OCI-LY7 (cell line): ENCODE results near the gene GYS2.

Experiments used
- CTCF ChIP-seq: fragments of 200-600 bp; sonication (generic); conservative IDR thresholded peaks from 2 replicates; pipeline ENCODE4 v1.5.1; 2014; ENCODE audit warnings: mild to moderate bottlenecking, antibody characterized with exemption, low read length, moderate library complexity, mixed read lengths
- EZH2phosphoT487 ChIP-seq: fragments of 200-600 bp; sonication (generic); IDR thresholded peaks from 2 replicates; pipeline ENCODE4 v1.6.1; 2018; ENCODE audit warnings: low read depth, borderline replicate concordance, mild to moderate bottlenecking, mixed run types, antibody characterized with exemption, low read length, moderate library complexity, mixed read lengths

- TF ChIP-seq CTCF: no peak
- no peak for TF ChIP-seq EZH2phosphoT487
Measured at GRCh38 chr12:21502164-21502496, 102.5 kb downstream of the GYS2 start.
